Measurements from ENCODE around the gene TMEM191C. TPM values are rescaled to one million over a fixed set of nuclear protein-coding genes. Genes with fewer than 3 reads are reported as not detected.
"Not testable (repeated sequence)": the region's sequence is repeated elsewhere in the genome, so short reads cannot be mapped to it uniquely, and the experiment has no call there.

TMEM191C gene
- 1 to 10 TPM in 3 of 4 donors, under 1 TPM in 1; 0.79 to 1.9 (median 1.5) TPM for polyA plus RNA-seq (ENCODE audit: insufficient read length in 4 of 4)

- not testable (repeated sequence) for DNase-seq (ENCODE audit: low read depth in 4 of 4, low spot score in 3 of 4)
Measured at GRCh38 chr22:21467337-21468193, at the start of gene TMEM191C. Gene TMEM191C (plus strand): TSS chr22:21467387. CDS start chr22:21467460, 73 bp downstream.

- DNase-seq (ENCODE audit: low read depth in 4 of 4, low spot score in 3 of 4) = not testable (repeated sequence)
Measured at GRCh38 chr22:21417853-21418252, 49.3 kb upstream of the TMEM191C start.

- not testable (repeated sequence) for DNase-seq (ENCODE audit: low read depth in 4 of 4, low spot score in 3 of 4)
Measured at GRCh38 chr22:21418974-21419638, 48.1 kb upstream of the TMEM191C start.

GRCh38 chr22:21420180-21420763, 46.9 kb upstream of the TMEM191C start:
- not testable (repeated sequence) for DNase-seq (ENCODE audit: low read depth in 4 of 4, low spot score in 3 of 4)

GRCh38 chr22:21424084-21424709, 43.0 kb upstream of the TMEM191C start:
- not testable (repeated sequence) for DNase-seq (ENCODE audit: low read depth in 4 of 4, low spot score in 3 of 4)

- DNase-seq (ENCODE audit: low read depth in 4 of 4, low spot score in 3 of 4) = not testable (repeated sequence)
Measured at GRCh38 chr22:21434378-21435233, 32.6 kb upstream of the TMEM191C start.

GRCh38 chr22:21435998-21436810, 31.0 kb upstream of the TMEM191C start:
- not testable (repeated sequence) for DNase-seq (ENCODE audit: low read depth in 4 of 4, low spot score in 3 of 4)

GRCh38 chr22:21438013-21438412, 29.2 kb upstream of the TMEM191C start:
- not testable (repeated sequence) for DNase-seq (ENCODE audit: low read depth in 4 of 4, low spot score in 3 of 4)

- not testable (repeated sequence) for DNase-seq (ENCODE audit: low read depth in 4 of 4, low spot score in 3 of 4)
Measured at GRCh38 chr22:21440018-21440636, 27.1 kb upstream of the TMEM191C start.

- DNase-seq (ENCODE audit: low read depth in 4 of 4, low spot score in 3 of 4) = not testable (repeated sequence)
Measured at GRCh38 chr22:21440676-21441075, 26.5 kb upstream of the TMEM191C start.

GRCh38 chr22:21441170-21441569, 26.0 kb upstream of the TMEM191C start:
- DNase-seq (ENCODE audit: low read depth in 4 of 4, low spot score in 3 of 4) = not testable (repeated sequence)

GRCh38 chr22:21442123-21442522, 25.1 kb upstream of the TMEM191C start:
- DNase-seq (ENCODE audit: low read depth in 4 of 4, low spot score in 3 of 4) = not testable (repeated sequence)

GRCh38 chr22:21442646-21443045, 24.5 kb upstream of the TMEM191C start:
- not testable (repeated sequence) for DNase-seq (ENCODE audit: low read depth in 4 of 4, low spot score in 3 of 4)

GRCh38 chr22:21443057-21443734, 24.0 kb upstream of the TMEM191C start:
- no peak for DNase-seq (ENCODE audit: low read depth in 4 of 4, low spot score in 3 of 4)

GRCh38 chr22:21443735-21444421, 23.3 kb upstream of the TMEM191C start:
- DNase-seq (ENCODE audit: low read depth in 4 of 4, low spot score in 3 of 4) = no peak

GRCh38 chr22:21444701-21445436, 22.3 kb upstream of the TMEM191C start:
- DNase-seq (ENCODE audit: low read depth in 4 of 4, low spot score in 3 of 4) = no peak

Data from right renal pelvis (tissue), 4 donors.